HCT116 (cell line): ENCODE measurements around the gene S100A10. TPM values are rescaled to one million over a fixed set of nuclear protein-coding genes. Genes with fewer than 3 reads are reported as not detected.
A peak's percentile ranks its signal among the peaks of the same experiment; 100 is the strongest.

Source experiments
- ATAC-seq: fragments of 200-7000 bp; cut with Tn5 transposase; 2 replicates; pipeline ENCODE4 v1.9.1; 2020; ENCODE audit warnings: mild to moderate bottlenecking, moderate library complexity
- BruUV-seq: library from RNA; stranded (reverse); fragments of 400-500 nt; replicated peaks from 2 replicates; lab custom pipeline; 2021; lab: Mats Ljungman, UMichigan
- CTCF ChIA-PET: fragments of 300-600 bp; sonication (Branson Sonifier 250); formaldehyde crosslinking; loops from one replicate; lab custom pipeline; 2021; ENCODE audit warnings: antibody characterized with exemption; lab: Charles Lee
- POLR2A ChIA-PET: fragments of 300-600, 350-600 bp; sonication (Branson Sonifier 250); formaldehyde crosslinking; loops from one replicate; lab custom pipeline; 2021; ENCODE audit warnings: antibody characterized with exemption; lab: Charles Lee
- RAD21 ChIA-PET, 2 experiments: fragments of 300-600 bp; sonication (Branson Sonifier 250); formaldehyde crosslinking; loops; one replicate each; lab custom pipeline; 2023; ENCODE audit warnings: low total read pairs in 2 of 2; ENCODE audit not compliant: uncharacterized antibody in 2 of 2, unreplicated experiment in 2 of 2, low non-redundant PET in 1 of 2; lab: Charles Lee
- DNase-seq: peaks from one replicate; pipeline ENCODE4 v3.0.0-alpha.2; 2010; ENCODE audit warnings: low read depth, low spot score
- H2AFZ ChIP-seq: fragments of 200-600 bp; shearing (Covaris generic), sonication (generic); 2 replicates; pipeline ENCODE4 v1.6.1; 2017; ENCODE audit warnings: low read depth, mixed run types, mixed read lengths, antibody characterized with exemption, low read length; ENCODE audit not compliant: poor library complexity, severe bottlenecking
- H3K27ac ChIP-seq: 2 replicates; pipeline ENCODE4 v1.5.1; 2012; ENCODE audit warnings: low read depth, low read length
- H3K27me3 ChIP-seq: fragments of 200-600 bp; sonication (generic); 2 replicates; pipeline ENCODE4 v1.6.1; 2016; ENCODE audit warnings: mixed run types, low read length, mixed read lengths; ENCODE audit not compliant: insufficient read depth
- H3K36me3 ChIP-seq, 2 experiments: fragments of 200-500 bp in 1 of 2; fragments of 200-600 bp in 1 of 2; sonication (Bioruptor generic) in 1 of 2; sonication (generic) in 1 of 2; 2 replicates each; pipeline versions ENCODE4 v1.5.1 to v1.6.1; 2014 to 2016; ENCODE audit warnings: low read length in 2 of 2, inconsistent platforms in 1 of 2, mixed read lengths in 1 of 2, mixed run types in 1 of 2; ENCODE audit not compliant: insufficient read depth in 2 of 2, control insufficient read depth in 1 of 2
- H3K4me1 ChIP-seq, 2 experiments: fragments of 200-600 bp in 1 of 2; sonication (generic) in 1 of 2; 2 replicates each; pipeline versions ENCODE4 v1.5.1 to v1.6.1; 2012 to 2017; ENCODE audit warnings: low read length in 2 of 2, inconsistent platforms in 1 of 2, mild to moderate bottlenecking in 1 of 2, mixed read lengths in 1 of 2, mixed run types in 1 of 2, moderate library complexity in 1 of 2; ENCODE audit not compliant: insufficient read depth in 2 of 2, control insufficient read depth in 1 of 2
- H3K4me2 ChIP-seq: fragments of 200-600 bp; sonication (generic); 2 replicates; pipeline ENCODE4 v1.6.1; 2017; ENCODE audit warnings: mixed run types, low read length, mixed read lengths
- H3K4me3 ChIP-seq, 2 experiments: fragments of 200-600 bp in 1 of 2; sonication (generic) in 1 of 2; replicated peaks in 1 of 2; 2 replicates each; pipeline ENCODE4 v1.5.1; 2011 to 2016; ENCODE audit warnings: low read length in 2 of 2, control low read depth in 1 of 2, low read depth in 1 of 2, mild to moderate bottlenecking in 1 of 2, mixed read lengths in 1 of 2, mixed run types in 1 of 2
- H3K79me2 ChIP-seq: fragments of 200-600 bp; sonication (generic); 2 replicates; pipeline ENCODE4 v1.6.1; 2017; ENCODE audit warnings: mild to moderate bottlenecking, mixed run types, low read length, moderate library complexity, mixed read lengths; ENCODE audit not compliant: insufficient read depth
- H3K9ac ChIP-seq: fragments of 200-600 bp; sonication (generic); 2 replicates; pipeline ENCODE4 v1.6.1; 2016; ENCODE audit warnings: low read length, mixed read lengths
- H3K9me2 ChIP-seq: fragments of 200-600 bp; sonication (generic), shearing (Covaris generic); 2 replicates; pipeline ENCODE4 v1.6.1; 2017; ENCODE audit warnings: mixed run types, mild to moderate bottlenecking, moderate library complexity; ENCODE audit not compliant: insufficient read depth
- H3K9me3 ChIP-seq, 2 experiments: fragments of 200-500 bp in 1 of 2; fragments of 200-600 bp in 1 of 2; sonication (Bioruptor generic) in 1 of 2; sonication (generic) in 1 of 2; 2 replicates each; pipeline ENCODE4 v1.6.1; 2014 to 2017; ENCODE audit warnings: low read length in 2 of 2, mixed read lengths in 2 of 2, inconsistent platforms in 1 of 2, low read depth in 1 of 2, mild to moderate bottlenecking in 1 of 2, mixed run types in 1 of 2, moderate library complexity in 1 of 2; ENCODE audit not compliant: control insufficient read depth in 1 of 2, insufficient read depth in 1 of 2
- H4K20me1 ChIP-seq: fragments of 200-600 bp; sonication (generic), shearing (Covaris generic); 2 replicates; pipeline ENCODE4 v1.6.1; 2017; ENCODE audit warnings: mixed run types, mild to moderate bottlenecking, moderate library complexity; ENCODE audit not compliant: insufficient read depth
- CBX3 ChIP-seq: IDR thresholded peaks from 2 replicates; pipeline ENCODE4 v1.6.1; 2012; ENCODE audit warnings: low read depth
- CEBPB ChIP-seq: IDR thresholded peaks from 2 replicates; pipeline ENCODE4 v1.6.1; 2012; ENCODE audit warnings: low read depth
- EGR1 ChIP-seq: IDR thresholded peaks from 2 replicates; pipeline ENCODE4 v1.6.1; 2012; ENCODE audit warnings: low read depth
- ELF1 ChIP-seq: IDR thresholded peaks from 2 replicates; pipeline ENCODE4 v1.6.1; 2012; ENCODE audit warnings: low read depth, borderline replicate concordance
- EZH2 ChIP-seq: fragments of 200-600 bp; sonication (generic); IDR thresholded peaks from 2 replicates; pipeline ENCODE4 v1.6.1; 2017; ENCODE audit warnings: antibody characterized with exemption, mixed run types
- EZH2phosphoT487 ChIP-seq: fragments of 200-600 bp; IDR thresholded peaks from 2 replicates; pipeline ENCODE4 v1.6.1; 2018; ENCODE audit warnings: antibody characterized with exemption, borderline replicate concordance
- FOSL1 ChIP-seq: IDR thresholded peaks from 2 replicates; pipeline ENCODE4 v1.6.1; 2012; ENCODE audit warnings: low read depth
- JUND ChIP-seq: IDR thresholded peaks from 2 replicates; pipeline ENCODE4 v1.6.1; 2012
- POLR2A ChIP-seq: IDR thresholded peaks from 2 replicates; pipeline ENCODE4 v1.7.0; 2011; ENCODE audit warnings: borderline replicate concordance; ENCODE audit not compliant: insufficient read depth, insufficient read length; ENCODE audit errors: extremely low read depth
- POLR2AphosphoS5 ChIP-seq: IDR thresholded peaks from 2 replicates; pipeline ENCODE4 v1.6.1; 2011; ENCODE audit warnings: mild to moderate bottlenecking, low read depth, low read length, moderate library complexity
- RAD21 ChIP-seq: IDR thresholded peaks from 2 replicates; pipeline ENCODE4 v1.6.1; 2012; ENCODE audit warnings: low read depth, mild to moderate bottlenecking
- SIN3A ChIP-seq: IDR thresholded peaks from 2 replicates; pipeline ENCODE4 v1.6.1; 2012; ENCODE audit warnings: low read depth
- SRF ChIP-seq: IDR thresholded peaks from 2 replicates; pipeline ENCODE4 v1.6.1; 2012; ENCODE audit warnings: low read depth
- TCF7L2 ChIP-seq: IDR thresholded peaks from 2 replicates; pipeline ENCODE4 v1.7.0; 2011; ENCODE audit warnings: borderline replicate concordance, inconsistent platforms; ENCODE audit not compliant: insufficient read depth, insufficient read length; ENCODE audit errors: extremely low read depth
- ZFX ChIP-seq: fragments of 450-650 bp; IDR thresholded peaks from 2 replicates; pipeline ENCODE4 v1.6.1; 2017
- ZNF274 ChIP-seq: fragments of 200-500 bp; sonication (Bioruptor generic); IDR thresholded peaks from 2 replicates; pipeline ENCODE4 v1.6.1; 2014; ENCODE audit warnings: mild to moderate bottlenecking, low read depth, low read length, inconsistent platforms
- intact Hi-C: fragments of 100-400 bp; cut with micrococcal nuclease; formaldehyde crosslinking; loops from 2 replicates; pipeline ENCODE4 v1.10.0; 2022
- total RNA-seq: library from RNA; stranded (reverse); gene quantifications from one replicate; pipeline ENCODE4 v1.2.1, GENCODE V29; 2021; ENCODE audit not compliant: unreplicated experiment
- TF ChIP-seq, protein P1 (sequence below), 3 experiments: fragments of 200-600 bp in 1 of 3; sonication (generic) in 1 of 3; IDR thresholded peaks in 2 of 3; conservative IDR thresholded peaks in 1 of 3; 2 replicates each; pipeline ENCODE4 v1.5.1; 2012 to 2017; ENCODE audit warnings: low read depth in 2 of 3, low read length in 2 of 3, antibody characterized with exemption in 1 of 3, borderline replicate concordance in 1 of 3, control low read depth in 1 of 3, mild to moderate bottlenecking in 1 of 3, mixed read lengths in 1 of 3, mixed run types in 1 of 3, moderate library complexity in 1 of 3; ENCODE audit not compliant: insufficient read depth in 1 of 3
- TF ChIP-seq, protein P2 (sequence below): IDR thresholded peaks from 2 replicates; pipeline ENCODE4 v1.6.1; 2012
- TF ChIP-seq, protein P3 (sequence below): IDR thresholded peaks from 2 replicates; pipeline ENCODE4 v1.6.1; 2012; ENCODE audit warnings: low read depth
- TF ChIP-seq, protein P4 (sequence below): IDR thresholded peaks from 2 replicates; pipeline ENCODE4 v1.6.1; 2012

The S100A10 gene
- total RNA-seq, 1 experiment from 2014 or later, result 340 TPM

DNA sequence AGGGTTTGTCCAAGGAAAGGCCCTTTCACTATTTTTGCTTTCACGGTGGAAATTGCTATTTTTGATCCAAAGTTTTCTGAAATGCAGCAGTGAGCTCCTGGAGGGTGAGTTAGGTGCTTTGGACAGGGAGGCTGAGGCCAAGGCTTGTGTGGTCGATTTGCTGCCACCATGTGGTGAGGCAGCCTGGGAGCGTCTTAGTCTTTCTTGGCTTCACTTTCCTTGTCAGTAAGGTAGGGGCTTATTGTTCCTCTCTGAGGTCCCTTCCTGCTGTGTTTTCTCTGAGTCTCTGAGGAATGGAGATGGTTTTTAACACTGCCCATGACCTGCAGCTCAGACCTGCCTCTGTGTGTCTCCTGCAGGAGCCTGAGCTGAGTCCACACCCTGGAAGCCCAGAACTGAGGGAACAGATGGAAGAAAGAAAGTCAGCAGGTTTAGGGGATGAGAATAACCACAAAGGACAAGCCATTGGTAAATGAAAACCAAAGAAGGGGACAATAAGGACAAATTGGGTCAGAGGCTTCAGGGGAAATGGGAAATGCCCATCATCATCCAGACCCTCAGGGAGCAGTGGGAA lies 20.1 kb upstream of the S100A10 start:
- DNase-seq, result no peak
- Histone ChIP-seq H3K4me1 (peaks cover 0 to 4% of the 10 kb centered on the region in 2 experiments; a peak in 1 of 4 replicates), H3K9me2 (no peaks in the 10 kb centered on the region), H4K20me1 (no peaks in the 10 kb centered on the region), H3K4me2 (peak overlapping the region; percentile 41), H3K36me3 (no peaks in the 10 kb centered on the region), H3K9me3 (no peaks in the 10 kb centered on the region), H3K4me3 (no peak overlapping the region), H3K27me3 (no peaks in the 10 kb centered on the region), H3K79me2 (no peaks in the 10 kb centered on the region), H2AFZ (peak overlapping the region; percentile 81), H3K27ac (no peak overlapping the region), H3K9ac (no peak overlapping the region)
- ChIA-PET RAD21 (interaction anchor here (0.7 to 1.6 kb wide), 4 partner anchors 12 to 80 kb away, joined by 3 to 4 read pairs (median 4); no protein-coding TSS in a partner anchor), POLR2A (interaction anchor here (0.7 to 1.1 kb wide), 2 partner anchors 10 to 72 kb away, joined by 3 read pairs; no protein-coding TSS in a partner anchor), CTCF (interaction anchor here (0.7 to 2.2 kb wide), 13 partner anchors 9 to 445 kb away, joined by 3 to 22 read pairs (median 6); partner anchors contain the start of gene THEM4)
- intact Hi-C loops, result no loop called here
- BruUV-seq, result no TSS peak
- peak; percentile 83 for ATAC-seq
- TF ChIP-seq CBX3 (0 out of 2 replicates have a peak, but pooled peaks have one; percentile 19), SIN3A (no peak), TCF7L2 (no peak), EZH2phosphoT487 (no peak), POLR2A (no peak), POLR2AphosphoS5 (no peak), ZNF274 (no peak), CEBPB (no peak), ZFX (no peak), JUND (no peak), EZH2 (no peak), ELF1 (no peak), SRF (no peak), EGR1 (no peak), RAD21 (peak; percentile 62), FOSL1 (no peak)
- TF ChIP-seq, protein P1, sequence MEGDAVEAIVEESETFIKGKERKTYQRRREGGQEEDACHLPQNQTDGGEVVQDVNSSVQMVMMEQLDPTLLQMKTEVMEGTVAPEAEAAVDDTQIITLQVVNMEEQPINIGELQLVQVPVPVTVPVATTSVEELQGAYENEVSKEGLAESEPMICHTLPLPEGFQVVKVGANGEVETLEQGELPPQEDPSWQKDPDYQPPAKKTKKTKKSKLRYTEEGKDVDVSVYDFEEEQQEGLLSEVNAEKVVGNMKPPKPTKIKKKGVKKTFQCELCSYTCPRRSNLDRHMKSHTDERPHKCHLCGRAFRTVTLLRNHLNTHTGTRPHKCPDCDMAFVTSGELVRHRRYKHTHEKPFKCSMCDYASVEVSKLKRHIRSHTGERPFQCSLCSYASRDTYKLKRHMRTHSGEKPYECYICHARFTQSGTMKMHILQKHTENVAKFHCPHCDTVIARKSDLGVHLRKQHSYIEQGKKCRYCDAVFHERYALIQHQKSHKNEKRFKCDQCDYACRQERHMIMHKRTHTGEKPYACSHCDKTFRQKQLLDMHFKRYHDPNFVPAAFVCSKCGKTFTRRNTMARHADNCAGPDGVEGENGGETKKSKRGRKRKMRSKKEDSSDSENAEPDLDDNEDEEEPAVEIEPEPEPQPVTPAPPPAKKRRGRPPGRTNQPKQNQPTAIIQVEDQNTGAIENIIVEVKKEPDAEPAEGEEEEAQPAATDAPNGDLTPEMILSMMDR (IDR thresholded peaks at IDR 0.05 in 2 of 3, conservative IDR thresholded peaks at IDR 0.05 in 1 of 3; ENCODE audit: borderline replicate concordance in 1 of 3, insufficient read depth in 1 of 3, low read depth in 2 of 3, low read length in 2 of 3), result peak; percentile 61 to 94 (median 84); a peak in 5 of 6 replicates
- TF ChIP-seq, protein P2, sequence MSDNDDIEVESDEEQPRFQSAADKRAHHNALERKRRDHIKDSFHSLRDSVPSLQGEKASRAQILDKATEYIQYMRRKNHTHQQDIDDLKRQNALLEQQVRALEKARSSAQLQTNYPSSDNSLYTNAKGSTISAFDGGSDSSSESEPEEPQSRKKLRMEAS, result no peak
- TF ChIP-seq, protein P3, sequence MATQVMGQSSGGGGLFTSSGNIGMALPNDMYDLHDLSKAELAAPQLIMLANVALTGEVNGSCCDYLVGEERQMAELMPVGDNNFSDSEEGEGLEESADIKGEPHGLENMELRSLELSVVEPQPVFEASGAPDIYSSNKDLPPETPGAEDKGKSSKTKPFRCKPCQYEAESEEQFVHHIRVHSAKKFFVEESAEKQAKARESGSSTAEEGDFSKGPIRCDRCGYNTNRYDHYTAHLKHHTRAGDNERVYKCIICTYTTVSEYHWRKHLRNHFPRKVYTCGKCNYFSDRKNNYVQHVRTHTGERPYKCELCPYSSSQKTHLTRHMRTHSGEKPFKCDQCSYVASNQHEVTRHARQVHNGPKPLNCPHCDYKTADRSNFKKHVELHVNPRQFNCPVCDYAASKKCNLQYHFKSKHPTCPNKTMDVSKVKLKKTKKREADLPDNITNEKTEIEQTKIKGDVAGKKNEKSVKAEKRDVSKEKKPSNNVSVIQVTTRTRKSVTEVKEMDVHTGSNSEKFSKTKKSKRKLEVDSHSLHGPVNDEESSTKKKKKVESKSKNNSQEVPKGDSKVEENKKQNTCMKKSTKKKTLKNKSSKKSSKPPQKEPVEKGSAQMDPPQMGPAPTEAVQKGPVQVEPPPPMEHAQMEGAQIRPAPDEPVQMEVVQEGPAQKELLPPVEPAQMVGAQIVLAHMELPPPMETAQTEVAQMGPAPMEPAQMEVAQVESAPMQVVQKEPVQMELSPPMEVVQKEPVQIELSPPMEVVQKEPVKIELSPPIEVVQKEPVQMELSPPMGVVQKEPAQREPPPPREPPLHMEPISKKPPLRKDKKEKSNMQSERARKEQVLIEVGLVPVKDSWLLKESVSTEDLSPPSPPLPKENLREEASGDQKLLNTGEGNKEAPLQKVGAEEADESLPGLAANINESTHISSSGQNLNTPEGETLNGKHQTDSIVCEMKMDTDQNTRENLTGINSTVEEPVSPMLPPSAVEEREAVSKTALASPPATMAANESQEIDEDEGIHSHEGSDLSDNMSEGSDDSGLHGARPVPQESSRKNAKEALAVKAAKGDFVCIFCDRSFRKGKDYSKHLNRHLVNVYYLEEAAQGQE, result no peak
- TF ChIP-seq, protein P4, sequence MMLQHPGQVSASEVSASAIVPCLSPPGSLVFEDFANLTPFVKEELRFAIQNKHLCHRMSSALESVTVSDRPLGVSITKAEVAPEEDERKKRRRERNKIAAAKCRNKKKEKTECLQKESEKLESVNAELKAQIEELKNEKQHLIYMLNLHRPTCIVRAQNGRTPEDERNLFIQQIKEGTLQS, result no peak
